GM20000 (cell line): ENCODE measurements around the gene PRRT2.
A peak's percentile ranks its signal among the peaks of the same experiment; 100 is the strongest.

ENCODE experiments used
- DNase-seq: peaks from one replicate; pipeline ENCODE4 v3.0.0; 2012; ENCODE audit warnings: low spot score
- CTCF ChIP-seq: IDR thresholded peaks from 2 replicates; pipeline ENCODE4 v1.5.1; 2012; ENCODE audit warnings: mild to moderate bottlenecking, control low read depth; ENCODE audit errors: extremely low read depth, missing control alignments

PRRT2 gene

GRCh38 chr16:29794231-29794710, 17.7 kb upstream of the PRRT2 start:
- DNase-seq: no peak
- TF ChIP-seq CTCF: no peak

- TF ChIP-seq CTCF: no peak
- no peak for DNase-seq
Measured at GRCh38 chr16:29802416-29802935, 9.5 kb upstream of the PRRT2 start.

- no peak for TF ChIP-seq CTCF
- DNase-seq: no peak
Measured at GRCh38 chr16:29804020-29804419, 8.0 kb upstream of the PRRT2 start.

- no peak for TF ChIP-seq CTCF
- DNase-seq: no peak
Measured at GRCh38 chr16:29804455-29805231, 7.3 kb upstream of the PRRT2 start.

- peak; percentile 95 for DNase-seq
Measured at GRCh38 chr16:29805232-29806098, 6.5 kb upstream of the PRRT2 start.

GRCh38 chr16:29806099-29806579, 5.9 kb upstream of the PRRT2 start, which contains the start of gene MAZ:
Gene MAZ (plus strand): TSS chr16:29806529. CDS start chr16:29806702, 173 bp downstream.
- peak; percentile 92 for DNase-seq
- TF ChIP-seq CTCF: no peak

More at GRCh38 chr16:29805232-29806098, 6.5 kb upstream of the PRRT2 start:
- TF ChIP-seq CTCF: no peak
